ENCODE measurements around the gene CDC42EP2. TPM values are rescaled to one million over a fixed set of nuclear protein-coding genes. Genes with fewer than 3 reads are reported as not detected.

Gene CDC42EP2
- total RNA-seq, 8 experiments from 2014 or later: 4.0 to 14.1 (median 5.8) TPM

DNA sequence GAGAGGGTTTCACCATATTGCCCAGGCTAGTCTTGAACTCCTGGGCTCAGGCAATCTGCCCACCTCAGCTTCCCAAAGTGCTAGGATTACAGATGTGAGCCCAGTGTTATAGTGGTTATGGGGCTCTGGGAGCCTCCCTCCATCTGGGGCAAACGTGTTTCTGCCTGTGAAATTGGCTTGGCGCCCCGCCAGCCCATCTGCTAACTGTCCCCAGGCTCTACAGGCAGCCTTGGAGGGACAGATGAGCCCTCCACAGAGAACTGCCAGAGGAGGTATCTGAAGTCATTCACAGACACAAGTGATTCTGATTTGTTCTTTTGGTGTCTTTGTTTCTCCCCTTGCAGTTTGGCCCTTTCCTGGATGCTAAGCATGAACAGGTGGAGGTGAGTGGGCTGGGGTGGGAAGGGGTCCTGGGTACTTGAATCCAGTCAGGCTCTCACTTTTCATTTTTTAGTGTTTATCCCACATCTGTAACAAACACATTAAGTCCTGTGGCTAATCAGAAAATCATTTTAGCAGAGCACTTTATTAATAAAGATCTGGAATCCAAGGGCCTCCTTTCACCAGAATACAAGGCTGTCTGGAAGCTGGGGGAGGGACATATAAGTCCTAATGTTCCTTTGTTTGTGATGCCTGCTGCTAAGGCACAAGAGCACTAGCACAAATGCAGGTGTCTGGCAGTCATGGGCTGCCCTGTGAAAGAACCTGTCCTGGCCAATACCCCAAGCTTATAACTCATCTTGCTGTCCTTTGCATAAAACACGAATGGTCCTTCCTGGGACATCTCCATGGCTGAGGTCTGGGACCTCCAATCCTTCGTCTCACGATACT, 25.7 kb upstream of the CDC42EP2 start:
- no peak overlapping the region for H3K4me3 ChIP-seq
- WGBS, 10 experiments: 68 to 100% (median 92%) methylated on average over 1 to 3 of the region's 6 CpGs; no CpG with 5 or more reads in 3 of the 10 experiments
- in situ Hi-C loops (cut with MboI; ENCODE audit: low pct_unique_long_range_greater_than_20kb in 2 of 9, low sequenced_read_pairs in 9 of 9, unreplicated experiment in 9 of 9): no loop called here
- no peak overlapping the region for H3K27ac ChIP-seq
- H3K4me1 ChIP-seq (replicated peaks in 1 of 2): peaks cover 0 to 8% of the 10 kb centered on the region in 2 donors
- ATAC-seq (replicated peaks in 6 of 8): peak in 3 of 8 experiments; percentile 5 to 81 (median 10)

GRCh38 chr11:65290448-65291165, 24.1 kb upstream of the CDC42EP2 start:
- WGBS, 10 experiments: 2 to 90% (median 80%) methylated on average over 1 to 8 of the region's 8 CpGs; no CpG with 5 or more reads in 1 of the 10 experiments
- Histone ChIP-seq H3K4me1 (replicated peaks in 1 of 2) (peaks cover 0 to 8% of the 10 kb centered on the region in 2 donors), H3K27ac (no peak overlapping the region), H3K4me3 (no peak overlapping the region)
- peak in 4 of 8 experiments; percentile 18 to 86 (median 61) for ATAC-seq (replicated peaks in 6 of 8)
- in situ Hi-C loops (cut with MboI; ENCODE audit: low pct_unique_long_range_greater_than_20kb in 2 of 9, low sequenced_read_pairs in 9 of 9, unreplicated experiment in 9 of 9): no loop called here

GRCh38 chr11:65291613-65292012, 23.1 kb upstream of the CDC42EP2 start:
- in situ Hi-C loops (cut with MboI; ENCODE audit: low pct_unique_long_range_greater_than_20kb in 2 of 9, low sequenced_read_pairs in 9 of 9, unreplicated experiment in 9 of 9): no loop called here
- Histone ChIP-seq H3K4me1 (replicated peaks in 1 of 2) (peaks cover 0 to 8% of the 10 kb centered on the region in 2 donors), H3K4me3 (no peak overlapping the region), H3K27ac (peak overlapping the region in 1 of 2 donors; percentile 78)
- 0 to 91% (median 5%) methylated on average over 1 to 4 of the region's 5 CpGs; no CpG with 5 or more reads in 4 of the 10 experiments for WGBS, 10 experiments
- peak in 5 of 8 experiments; percentile 29 to 61 (median 37) for ATAC-seq (replicated peaks in 6 of 8)

GRCh38 chr11:65292890-65293289, 21.8 kb upstream of the CDC42EP2 start:
- WGBS, 10 experiments: 75 to 94% (median 83%) methylated on average over 1 to 5 of the region's 5 CpGs; no CpG with 5 or more reads in 2 of the 10 experiments
- no peak overlapping the region for H3K4me3 ChIP-seq
- peaks cover 4 to 11% of the 10 kb centered on the region in 2 donors for H3K4me1 ChIP-seq (replicated peaks in 1 of 2)
- in situ Hi-C loops (cut with MboI; ENCODE audit: low pct_unique_long_range_greater_than_20kb in 2 of 9, low sequenced_read_pairs in 9 of 9, unreplicated experiment in 9 of 9): no loop called here
- H3K27ac ChIP-seq: peak overlapping the region in 1 of 2 donors; percentile 74
- ATAC-seq (replicated peaks in 6 of 8): peak in 2 of 8 experiments; percentile 16 to 63

DNA sequence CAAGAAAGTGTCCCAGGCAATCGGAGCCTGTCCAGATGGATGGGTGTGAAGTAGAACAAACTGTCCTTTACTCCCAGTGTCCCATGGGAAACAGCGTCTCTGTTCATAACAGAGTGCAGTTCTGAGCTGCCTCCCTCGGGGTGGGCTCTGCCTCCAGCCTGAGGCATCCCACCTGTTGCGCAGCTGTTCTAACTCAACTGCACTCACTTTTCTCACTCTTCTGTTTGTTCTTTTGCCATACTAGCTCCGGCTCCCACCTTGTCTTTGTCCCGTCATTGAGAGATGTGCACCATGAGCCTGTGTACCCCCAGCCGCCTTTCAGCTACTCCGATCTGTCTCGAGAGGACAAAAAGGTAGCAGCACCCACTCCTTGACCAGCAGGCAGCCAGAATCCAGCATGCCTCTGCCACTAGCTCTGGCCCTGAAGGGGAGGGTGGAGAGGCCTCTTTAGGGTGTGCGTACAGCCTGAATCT, 20.7 kb upstream of the CDC42EP2 start:
- WGBS, 10 experiments: 79 to 100% (median 95%) methylated on average over 1 to 8 of the region's 10 CpGs; no CpG with 5 or more reads in 1 of the 10 experiments
- H3K27ac ChIP-seq: no peak overlapping the region
- in situ Hi-C loops (cut with MboI; ENCODE audit: low pct_unique_long_range_greater_than_20kb in 2 of 9, low sequenced_read_pairs in 9 of 9, unreplicated experiment in 9 of 9): no loop called here
- no peak overlapping the region for H3K4me3 ChIP-seq
- no peak for ATAC-seq (replicated peaks in 6 of 8)
- peaks cover 14 to 22% of the 10 kb centered on the region in 2 donors for H3K4me1 ChIP-seq (replicated peaks in 1 of 2)

DNA sequence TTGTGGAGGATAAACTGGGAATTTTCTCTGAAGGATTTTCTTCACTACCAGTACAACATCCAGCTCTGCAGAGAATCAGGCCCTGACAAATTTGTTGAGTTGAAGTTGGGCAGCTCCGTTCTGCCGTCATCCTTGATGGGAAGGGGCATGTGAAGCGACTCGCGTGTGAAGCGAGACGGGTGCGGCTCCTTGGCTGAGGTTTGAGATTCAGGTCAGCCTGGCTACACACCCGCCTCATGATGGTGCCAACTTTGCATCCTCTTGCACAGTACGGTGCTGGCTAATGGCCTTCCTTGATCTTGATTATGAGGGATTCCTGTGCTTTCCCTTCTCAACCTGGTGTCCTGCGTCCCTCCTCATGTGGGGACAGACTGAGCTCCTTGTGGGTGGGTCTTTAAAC, 19.7 kb upstream of the CDC42EP2 start:
- WGBS, 10 experiments: 76 to 100% (median 92%) methylated on average over 1 to 10 of the region's 11 CpGs; no CpG with 5 or more reads in 4 of the 10 experiments
- no peak overlapping the region for H3K4me3 ChIP-seq
- H3K4me1 ChIP-seq (replicated peaks in 1 of 2): peaks cover 20 to 29% of the 10 kb centered on the region in 2 donors
- H3K27ac ChIP-seq: no peak overlapping the region
- in situ Hi-C loops (cut with MboI; ENCODE audit: low pct_unique_long_range_greater_than_20kb in 2 of 9, low sequenced_read_pairs in 9 of 9, unreplicated experiment in 9 of 9): no loop called here
- no peak for ATAC-seq (replicated peaks in 6 of 8)

- H3K4me3 ChIP-seq: no peak overlapping the region
- no peak for ATAC-seq (replicated peaks in 6 of 8)
- WGBS, 10 experiments: 70 to 100% (median 90%) methylated on average over 1 to 4 of the region's 11 CpGs; no CpG with 5 or more reads in 4 of the 10 experiments
- H3K27ac ChIP-seq: no peak overlapping the region
- in situ Hi-C loops (cut with MboI; ENCODE audit: low pct_unique_long_range_greater_than_20kb in 2 of 9, low sequenced_read_pairs in 9 of 9, unreplicated experiment in 9 of 9): no loop called here
- H3K4me1 ChIP-seq (replicated peaks in 1 of 2): peaks cover 20 to 32% of the 10 kb centered on the region in 2 donors
Observed at GRCh38 chr11:65295571-65296341, 18.9 kb upstream of the CDC42EP2 start.

GRCh38 chr11:65297026-65297672, 17.5 kb upstream of the CDC42EP2 start:
- 60 to 100% (median 88%) methylated on average over 2 to 10 of the region's 12 CpGs; no CpG with 5 or more reads in 2 of the 10 experiments for WGBS, 10 experiments
- ATAC-seq (replicated peaks in 6 of 8): peak in 1 of 8 experiments; percentile 2
- in situ Hi-C loops (cut with MboI; ENCODE audit: low pct_unique_long_range_greater_than_20kb in 2 of 9, low sequenced_read_pairs in 9 of 9, unreplicated experiment in 9 of 9): no loop called here
- H3K4me1 ChIP-seq (replicated peaks in 1 of 2): peaks cover 34 to 43% of the 10 kb centered on the region in 2 donors
- H3K27ac ChIP-seq: no peak overlapping the region
- H3K4me3 ChIP-seq: no peak overlapping the region

DNA sequence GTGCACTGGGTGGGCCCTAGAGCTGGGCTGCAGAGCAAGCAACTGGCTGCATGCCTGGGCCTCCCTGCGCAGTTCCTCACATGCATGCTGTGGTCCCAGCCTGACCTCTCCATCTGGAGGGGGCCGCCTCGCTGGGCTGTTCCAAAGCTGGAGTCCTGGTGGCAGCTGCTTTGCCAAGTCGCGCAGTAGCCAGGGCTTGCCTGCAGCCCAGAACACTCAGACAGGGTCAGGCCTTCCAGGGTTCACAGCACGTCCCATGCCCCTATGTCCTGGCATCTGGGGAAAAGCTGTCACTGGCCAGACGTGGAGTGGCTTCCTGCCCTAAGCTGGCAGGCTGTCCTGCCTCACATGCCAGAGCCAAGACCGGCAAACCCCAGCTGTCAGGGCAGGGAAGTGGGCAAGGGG, 16.5 kb upstream of the CDC42EP2 start:
- Histone ChIP-seq H3K27ac (peak overlapping the region in 1 of 2 donors; percentile 77), H3K4me1 (replicated peaks in 1 of 2) (peaks cover 38 to 42% of the 10 kb centered on the region in 2 donors), H3K4me3 (no peak overlapping the region)
- peak in 7 of 8 experiments; percentile 3 to 39 (median 7) for ATAC-seq (replicated peaks in 6 of 8)
- in situ Hi-C loops (cut with MboI; ENCODE audit: low pct_unique_long_range_greater_than_20kb in 2 of 9, low sequenced_read_pairs in 9 of 9, unreplicated experiment in 9 of 9): no loop called here
- WGBS, 10 experiments: 0 to 79% (median 43%) methylated on average over 1 to 6 of the region's 8 CpGs; no CpG with 5 or more reads in 4 of the 10 experiments

DNA sequence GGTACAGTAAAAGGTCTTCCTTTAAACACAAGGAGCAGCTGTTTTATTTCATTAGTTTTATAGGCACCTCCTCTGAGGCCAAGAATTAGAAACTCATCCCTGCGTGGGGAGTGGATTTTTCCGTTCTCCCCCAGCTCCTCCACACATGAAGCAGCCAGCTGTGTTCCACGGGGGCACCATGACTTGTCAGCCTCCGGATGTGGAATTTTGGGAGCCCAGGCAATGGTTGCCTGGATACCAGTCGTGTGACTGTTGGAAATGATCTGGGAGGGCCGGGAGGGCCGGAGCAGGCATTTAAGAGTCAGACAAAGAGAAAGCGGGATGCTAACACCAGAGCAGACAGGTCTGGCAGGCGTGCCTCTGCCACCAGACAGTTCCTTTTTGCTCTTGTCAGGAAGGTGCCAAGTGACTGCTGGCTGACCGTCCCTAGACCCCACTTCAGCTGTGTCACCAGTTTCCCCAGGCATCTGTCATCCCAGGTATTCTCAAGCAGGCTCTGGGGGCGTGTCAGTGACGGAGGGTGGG, 15.9 kb upstream of the CDC42EP2 start:
- peak in 7 of 8 experiments; percentile 4 to 83 (median 71) for ATAC-seq (replicated peaks in 6 of 8)
- in situ Hi-C loops (cut with MboI; ENCODE audit: low pct_unique_long_range_greater_than_20kb in 2 of 9, low sequenced_read_pairs in 9 of 9, unreplicated experiment in 9 of 9): no loop called here
- Histone ChIP-seq H3K4me3 (no peak overlapping the region), H3K4me1 (replicated peaks in 1 of 2) (peaks cover 38 to 42% of the 10 kb centered on the region in 2 donors), H3K27ac (peak overlapping the region; percentile 54 to 77)
- 0 to 23% (median 11%) methylated on average over 1 to 8 of the region's 12 CpGs; no CpG with 5 or more reads in 7 of the 10 experiments for WGBS, 10 experiments

- WGBS, 10 experiments: 66 to 94% (median 82%) methylated on average over 3 to 13 of the region's 17 CpGs; no CpG with 5 or more reads in 1 of the 10 experiments
- Histone ChIP-seq H3K4me1 (replicated peaks in 1 of 2) (peaks cover 38 to 42% of the 10 kb centered on the region in 2 donors), H3K4me3 (no peak overlapping the region), H3K27ac (no peak overlapping the region)
- no peak for ATAC-seq (replicated peaks in 6 of 8)
- in situ Hi-C loops (cut with MboI; ENCODE audit: low pct_unique_long_range_greater_than_20kb in 2 of 9, low sequenced_read_pairs in 9 of 9, unreplicated experiment in 9 of 9): no loop called here
Observed at GRCh38 chr11:65300621-65301275, 13.9 kb upstream of the CDC42EP2 start.

Measured in motor neuron (in vitro differentiated cells).